MM.1S (cell line): ENCODE results near the gene AGO3.

Experiments used
- CTCF ChIP-seq: fragments of 300-600 bp; sonication (generic); IDR thresholded peaks from 2 replicates; pipeline ENCODE4 v1.5.1; 2016; ENCODE audit warnings: antibody characterized with exemption, low read length, mixed read lengths
- EZH2 ChIP-seq: fragments of 300-600 bp; sonication (generic); optimal IDR thresholded peaks from 2 replicates; pipeline ENCODE3; 2017; ENCODE audit warnings: low read depth, mild to moderate bottlenecking, antibody characterized with exemption, low read length, mixed read lengths

- TF ChIP-seq EZH2 (no peak), CTCF (no peak)
Measured at GRCh38 chr1:36040238-36040637, 109.3 kb downstream of the AGO3 start.
